ENCODE measurements around the gene RPH3AL.

GRCh38 chr17:298791-299450, 53.7 kb downstream of the RPH3AL start:
- no peak for TF ChIP-seq HDAC6 (IDR thresholded peaks at IDR 0.05; ENCODE audit: unreplicated experiment)
- TF ChIP-seq SUPT20H (IDR thresholded peaks at IDR 0.05; ENCODE audit: borderline replicate concordance, control insufficient read depth, low read depth, low read length) = no peak
- TF ChIP-seq EP300 (IDR thresholded peaks at IDR 0.05; ENCODE audit: borderline replicate concordance in 1 of 2, control insufficient read depth in 1 of 2, low read depth in 2 of 2, low read length in 2 of 2) = no peak
- no peak for TF ChIP-seq TCF3 (IDR thresholded peaks at IDR 0.05; ENCODE audit: borderline replicate concordance, insufficient read depth, low read depth, low read length)
- TF ChIP-seq ATF2 (IDR thresholded peaks at IDR 0.05; ENCODE audit: low read length) = no peak
- no peak for TF ChIP-seq NRF1 (conservative IDR thresholded peaks at IDR 0.05; ENCODE audit: low read depth, low read length)
- TF ChIP-seq SMAD1 (IDR thresholded peaks at IDR 0.05; ENCODE audit: low read depth, partially characterized antibody) = no peak
- TF ChIP-seq IRF3 (IDR thresholded peaks at IDR 0.05) = no peak
- no peak for TF ChIP-seq SIN3A (IDR thresholded peaks at IDR 0.05; ENCODE audit: low read depth, low read length)
- TF ChIP-seq CTCF (IDR thresholded peaks at IDR 0.05 in 2 of 3, conservative IDR thresholded peaks at IDR 0.05 in 1 of 3; ENCODE audit: control insufficient read depth in 2 of 3, extremely low read depth in 1 of 3, insufficient read depth in 1 of 3, low read depth in 3 of 3, low read length in 3 of 3) = no peak
- no peak for TF ChIP-seq JUND (IDR thresholded peaks at IDR 0.05; ENCODE audit: low read depth, low read length)
- no peak for TF ChIP-seq RAD21 (IDR thresholded peaks at IDR 0.05; ENCODE audit: insufficient read depth, low read depth, low read length)
